Inferior parietal cortex (tissue), 1 donor: Measurements from ENCODE around the gene TBCK.
"Not testable (repeated sequence)": the region's sequence is repeated elsewhere in the genome, so short reads cannot be mapped to it uniquely, and the experiment has no call there.

ENCODE experiments used
- DNase-seq: peaks from one replicate; pipeline ENCODE4 v3.0.0-alpha.2; 2016; ENCODE audit errors: extremely low spot score

The TBCK gene

DNA sequence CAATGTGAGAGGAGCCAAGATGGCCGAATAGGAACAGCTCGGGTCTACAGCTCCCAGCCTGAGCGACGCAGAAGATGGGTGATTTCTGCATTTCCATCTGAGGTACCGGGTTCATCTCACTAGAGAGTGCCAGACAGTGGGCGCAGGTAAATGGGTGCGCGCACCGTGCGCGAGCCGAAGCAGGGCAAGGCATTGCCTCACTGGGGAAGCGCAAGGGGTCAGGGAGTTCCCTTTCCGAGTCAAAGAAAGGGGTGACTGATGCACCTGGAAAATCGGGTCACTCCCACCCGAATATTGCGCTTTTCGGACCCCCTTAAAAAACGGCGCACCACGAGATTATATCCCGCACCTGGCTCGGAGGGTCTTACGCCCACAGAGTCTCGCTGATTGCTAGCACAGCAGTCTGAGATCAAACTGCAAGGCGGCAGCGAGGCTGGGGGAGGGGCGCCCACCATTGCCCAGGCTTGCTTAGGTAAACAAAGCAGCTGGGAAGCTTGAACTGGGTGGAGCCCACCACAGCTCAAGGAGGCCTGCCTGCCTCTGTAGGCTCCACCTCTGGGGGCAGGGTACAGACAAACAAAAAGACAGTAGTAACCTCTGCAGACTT is 196.0 kb downstream of the TBCK start:
- not testable (repeated sequence) for DNase-seq

DNA sequence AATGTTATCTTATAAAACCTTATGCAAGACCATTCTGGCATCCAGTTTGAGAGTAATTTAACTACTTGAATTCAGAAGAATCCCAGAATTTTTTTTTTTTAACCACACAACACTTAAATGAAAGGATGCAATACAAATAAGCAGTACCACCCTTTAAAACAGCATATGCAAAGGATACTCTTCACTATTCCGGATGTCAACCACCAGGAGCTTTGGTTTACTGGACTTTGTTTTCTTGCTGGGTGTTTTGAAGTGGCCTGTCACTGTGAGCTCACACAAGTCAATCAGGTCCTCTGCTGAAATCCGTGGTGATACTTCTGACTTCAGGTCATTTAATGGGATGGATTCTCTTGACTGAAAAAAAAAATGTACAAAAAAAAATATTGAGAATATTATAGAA is 200.0 kb downstream of the TBCK start:
- no peak for DNase-seq

DNA sequence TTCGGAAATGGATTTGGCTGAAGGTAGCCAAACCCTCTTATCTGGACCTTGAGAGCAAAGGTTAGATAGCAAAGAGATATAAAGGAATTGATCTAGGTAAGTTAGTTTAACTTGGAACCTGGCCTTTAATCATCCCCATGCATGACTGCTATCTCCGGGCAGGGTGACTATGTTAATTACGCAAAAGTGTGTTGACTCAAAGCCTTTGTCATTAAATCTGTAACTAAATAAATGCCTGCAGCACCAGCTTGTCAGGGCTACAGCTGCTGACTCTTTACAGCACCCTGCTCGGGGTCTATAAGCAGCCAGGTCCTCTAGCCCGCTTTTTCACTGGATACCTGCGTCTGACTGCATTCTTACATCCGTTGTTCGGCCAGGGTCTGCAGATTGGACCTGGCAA is 201.7 kb downstream of the TBCK start:
- no peak for DNase-seq

DNA sequence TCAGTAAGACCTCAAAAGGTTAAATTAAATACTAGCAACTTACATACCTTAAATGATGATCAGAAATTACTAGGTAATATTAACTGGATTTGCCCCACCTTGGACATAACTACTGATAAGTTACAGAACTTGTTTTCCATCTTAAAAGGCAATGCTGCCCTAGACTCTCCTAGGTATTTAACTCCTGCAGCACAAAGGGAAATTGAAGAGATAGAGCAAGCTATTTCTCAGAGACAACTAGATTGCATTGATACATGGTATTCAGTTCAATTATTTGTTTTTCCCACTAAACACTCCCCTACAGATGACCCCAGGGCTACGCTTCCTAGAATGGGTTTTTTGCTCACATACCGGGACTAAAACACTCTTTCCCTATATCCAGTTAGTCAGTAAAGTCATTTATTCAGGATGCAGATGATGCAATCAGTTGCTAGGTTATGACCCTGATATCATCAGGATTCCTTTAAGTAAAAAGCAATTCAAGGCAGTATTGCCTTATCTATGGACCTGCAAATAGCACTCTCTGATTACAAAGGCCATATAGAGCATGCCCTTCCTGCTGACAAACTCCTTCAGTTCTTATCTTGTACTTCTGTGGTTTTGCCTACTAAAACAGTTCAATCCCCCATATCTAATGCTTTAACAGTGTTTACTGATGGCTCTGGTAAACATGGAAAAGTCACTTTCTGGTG is 204.1 kb downstream of the TBCK start:
- DNase-seq = not testable (repeated sequence)

DNA sequence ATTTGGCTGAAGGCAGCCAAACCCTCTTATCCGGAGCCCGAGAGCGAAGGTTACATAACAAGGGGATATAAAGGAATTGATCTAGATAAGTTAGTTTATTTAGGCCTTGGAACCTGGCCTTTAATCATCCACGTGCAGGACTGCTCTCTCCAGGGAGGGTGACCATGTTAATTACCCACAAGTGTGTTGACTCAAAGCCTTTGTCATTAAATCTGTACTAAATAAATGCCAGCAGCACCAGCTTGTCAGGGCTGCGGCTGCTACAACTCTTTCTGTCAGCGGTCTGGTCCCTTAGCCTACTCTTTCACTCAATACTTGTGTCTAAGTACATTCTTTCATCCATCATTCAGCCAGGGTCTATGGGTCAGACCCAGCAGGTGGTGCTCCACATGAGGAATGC is 206.1 kb downstream of the TBCK start:
- no peak for DNase-seq

DNA sequence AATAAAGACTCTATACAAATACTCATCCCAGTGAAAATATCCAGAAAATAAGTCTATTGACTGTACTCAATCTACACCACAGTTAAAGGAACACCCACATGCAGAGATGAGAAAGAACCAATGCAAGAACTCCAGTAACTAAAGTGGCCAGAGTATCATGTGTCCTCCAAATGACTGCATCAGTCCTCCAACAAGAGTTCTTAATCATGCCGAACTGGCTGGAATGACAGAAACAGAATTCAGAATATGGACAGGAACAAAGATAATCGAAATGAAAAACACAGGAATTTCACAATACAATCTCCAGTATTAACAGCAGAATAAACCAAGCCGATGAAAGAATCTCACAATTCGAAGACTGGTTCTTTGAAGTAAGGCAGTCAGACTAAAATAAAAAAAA is 210.3 kb downstream of the TBCK start:
- no peak for DNase-seq

DNA sequence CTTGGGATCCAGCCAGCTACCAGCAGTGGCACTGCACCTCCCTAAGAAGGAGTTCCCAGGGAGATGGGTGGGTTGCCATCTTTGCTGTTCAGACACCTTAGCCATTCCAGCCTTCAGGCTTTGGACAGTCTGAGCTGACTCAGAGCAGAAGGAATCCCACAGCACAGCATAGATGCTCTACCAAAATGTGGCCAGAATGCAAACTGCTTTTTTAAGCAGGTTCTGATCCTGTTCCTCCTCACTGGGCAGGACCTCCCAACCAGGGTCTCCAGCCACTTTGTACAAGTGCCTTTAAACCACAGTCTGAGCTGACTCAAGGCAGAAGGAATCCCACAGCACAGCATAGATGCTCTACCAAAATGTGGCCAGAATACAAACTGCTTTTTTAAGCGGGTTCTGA is 211.7 kb downstream of the TBCK start:
- no peak for DNase-seq

DNA sequence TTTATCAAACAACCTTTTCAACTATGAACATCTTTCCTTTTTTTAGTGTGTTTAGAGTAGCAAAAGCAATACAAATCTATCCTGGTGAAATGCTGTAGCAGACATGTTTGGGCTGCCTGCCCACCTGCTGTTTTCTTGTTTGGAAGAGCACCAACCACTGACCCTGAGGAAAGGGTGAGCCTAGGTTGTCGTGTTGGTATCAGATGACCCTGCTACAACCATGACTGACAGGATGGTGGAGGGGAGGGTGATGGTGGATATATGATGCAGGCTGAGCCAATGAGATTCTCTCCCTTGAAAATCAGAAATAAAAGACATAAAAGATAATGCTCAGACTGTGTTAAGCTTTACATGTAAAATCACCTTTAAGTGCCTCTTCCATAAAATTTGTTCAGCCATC is 219.6 kb downstream of the TBCK start:
- DNase-seq = no peak

DNA sequence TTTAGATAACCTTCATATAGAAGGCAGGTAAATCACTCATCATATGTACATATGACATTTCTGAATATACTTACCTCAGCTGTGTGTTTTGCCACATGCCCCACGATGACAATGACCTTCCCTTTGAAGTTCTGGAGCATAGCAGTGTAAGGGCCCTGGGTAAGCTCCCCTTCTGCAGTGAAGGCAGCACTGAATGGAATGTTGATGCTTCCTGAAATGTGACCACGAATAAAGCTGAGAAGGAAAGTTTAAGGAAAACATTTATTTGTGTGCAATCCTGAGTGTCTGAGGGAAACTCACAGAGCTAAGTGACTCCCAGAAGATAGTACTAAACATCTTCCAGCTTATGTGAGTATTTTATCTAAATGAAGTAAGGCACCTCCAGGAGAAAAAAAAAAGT is 220.6 kb downstream of the TBCK start:
- no peak for DNase-seq

DNA sequence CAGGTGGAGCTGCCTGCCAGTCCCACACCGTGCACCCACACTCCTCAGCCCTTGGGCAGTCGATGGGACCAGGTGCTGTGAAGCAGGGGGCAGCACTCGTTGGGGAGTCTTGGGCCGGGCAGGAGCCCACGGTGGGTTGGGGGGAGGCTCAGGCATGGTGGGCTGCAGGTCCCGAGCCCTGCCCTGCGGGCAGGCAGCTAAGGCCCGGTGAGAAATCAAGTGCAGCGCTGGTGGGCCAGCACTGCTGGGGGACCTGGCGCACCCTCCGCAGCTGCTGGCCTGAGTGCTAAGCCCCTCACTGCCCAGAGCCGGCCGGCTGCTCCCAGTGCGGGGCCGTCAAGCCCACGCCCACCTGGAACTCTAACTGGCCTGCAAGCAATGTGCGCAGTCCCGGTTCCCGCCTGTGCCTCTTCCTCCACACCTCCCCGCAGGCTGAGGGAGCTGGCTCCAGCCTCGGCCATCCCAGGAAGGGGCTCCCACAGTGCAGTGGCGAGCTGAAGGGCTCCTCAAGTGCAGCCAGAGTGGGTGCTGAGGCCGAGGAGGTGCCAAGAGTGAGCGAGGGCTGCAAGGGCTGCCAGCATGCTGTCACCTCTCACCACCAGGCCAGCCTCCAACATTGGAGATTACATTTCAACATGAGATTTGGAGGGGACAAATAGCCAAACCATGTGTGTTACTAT is 223.5 kb downstream of the TBCK start:
- DNase-seq = no peak

DNA sequence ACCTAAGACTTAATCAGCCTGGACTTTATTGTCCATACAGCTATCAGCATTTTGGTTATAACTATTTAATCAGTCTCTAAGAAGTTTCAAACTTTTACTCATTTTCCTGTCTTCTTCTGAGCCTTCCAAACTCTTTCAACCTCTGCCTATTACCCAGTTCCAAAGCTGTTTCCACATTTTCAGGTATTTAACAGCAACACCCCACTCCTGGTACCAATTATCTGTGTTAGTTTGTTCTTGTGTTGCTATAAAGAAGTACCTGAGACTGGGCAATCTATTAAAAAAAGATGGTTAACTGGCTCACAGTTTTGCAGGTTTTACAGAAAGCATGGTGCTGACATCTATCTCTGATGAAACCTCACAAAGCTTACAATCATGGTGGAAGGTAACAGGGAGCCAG is 225.2 kb downstream of the TBCK start:
- no peak for DNase-seq

DNA sequence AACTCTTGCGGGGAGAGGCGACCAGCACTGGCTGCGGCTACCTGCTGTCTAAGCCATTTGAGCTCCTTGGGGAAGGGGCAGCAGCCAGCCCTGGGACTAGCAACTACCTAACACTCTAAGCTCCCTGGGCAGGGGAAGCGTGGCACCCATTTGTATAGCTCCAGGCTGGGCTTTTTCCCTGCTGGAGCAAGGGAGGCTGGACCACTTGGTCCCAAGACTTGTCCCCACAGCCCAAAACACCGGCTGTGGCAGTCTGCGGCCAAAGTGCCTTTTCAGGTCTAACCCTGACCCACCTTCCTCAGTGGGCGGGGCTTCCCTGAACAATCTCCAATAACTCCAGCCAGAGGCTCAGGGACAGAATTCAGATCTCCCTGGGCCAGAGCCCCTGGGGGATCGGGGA is 232.9 kb downstream of the TBCK start:
- DNase-seq = no peak

DNA sequence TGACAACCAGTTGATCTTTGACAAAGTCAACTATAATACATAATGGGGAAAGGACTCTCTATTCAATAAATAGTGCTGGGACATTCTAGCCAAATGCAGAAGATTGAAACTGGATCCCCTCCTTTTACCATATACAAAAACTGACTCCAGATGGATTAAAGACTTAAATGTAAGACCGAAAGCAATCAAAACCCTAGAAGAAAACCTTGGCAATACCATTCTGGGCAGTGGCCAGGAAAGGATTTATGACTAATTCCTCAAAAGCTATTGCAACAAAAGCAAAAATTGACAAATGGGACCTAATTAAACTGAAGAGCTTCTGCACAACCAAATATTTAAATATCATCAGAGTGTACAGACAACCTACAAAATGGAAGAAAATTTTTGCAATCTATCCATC is 235.6 kb downstream of the TBCK start:
- DNase-seq = no peak

DNA sequence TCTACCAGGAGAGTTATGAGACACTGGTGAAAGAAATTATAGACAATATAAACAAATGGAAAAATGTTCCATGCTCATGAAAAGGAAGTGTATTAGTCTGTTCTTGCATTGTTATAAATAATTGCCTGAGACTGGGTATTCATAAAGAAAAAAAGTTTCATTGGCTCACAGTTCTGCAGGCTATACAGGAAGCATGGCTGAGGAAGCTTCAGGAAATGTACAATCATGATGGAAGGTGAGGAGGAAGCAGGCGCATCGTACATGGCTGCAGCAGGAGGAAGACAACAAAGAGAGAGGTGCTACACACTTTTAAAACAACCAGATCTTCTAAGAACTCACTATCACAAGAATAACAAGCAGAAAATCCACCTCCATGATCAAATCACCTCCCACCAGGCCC is 236.4 kb downstream of the TBCK start:
- DNase-seq = no peak

DNA sequence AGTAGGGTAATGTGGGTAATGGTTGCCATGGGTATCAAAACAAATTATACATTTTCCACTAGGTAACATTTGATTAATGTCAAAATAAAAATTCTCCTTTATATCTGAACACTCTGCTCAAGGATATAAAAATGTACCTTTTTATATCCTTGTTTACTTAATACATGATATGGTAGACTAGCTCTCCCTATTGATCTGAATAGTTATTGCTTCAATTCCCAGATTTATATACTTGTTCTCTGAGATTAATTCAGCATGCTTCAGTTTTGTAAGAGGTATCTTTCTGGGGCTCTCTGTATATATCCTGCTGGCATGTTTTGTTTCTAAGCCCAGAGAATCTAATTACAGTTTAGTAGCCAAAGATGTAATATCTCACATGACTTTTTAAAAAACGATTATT is 251.0 kb downstream of the TBCK start:
- DNase-seq = no peak

DNA sequence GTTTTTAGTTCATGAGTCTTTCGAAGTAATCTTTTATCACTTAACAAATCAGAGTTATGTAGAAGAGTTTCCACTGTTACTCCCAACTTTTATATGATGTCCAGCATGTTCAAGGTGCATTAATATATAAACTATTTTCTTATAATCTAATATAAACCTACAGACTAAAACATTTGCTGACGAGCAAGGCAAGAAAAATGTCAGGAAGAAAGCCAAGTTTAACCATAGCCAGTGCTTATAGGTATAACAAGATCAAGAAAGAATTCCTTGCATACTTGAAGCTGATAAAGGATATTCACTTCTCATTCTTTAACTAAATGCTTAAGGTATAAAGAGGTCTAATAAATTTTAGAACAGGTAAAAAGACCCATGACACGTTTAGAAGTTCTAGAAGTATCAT is 253.0 kb downstream of the TBCK start:
- no peak for DNase-seq

DNA sequence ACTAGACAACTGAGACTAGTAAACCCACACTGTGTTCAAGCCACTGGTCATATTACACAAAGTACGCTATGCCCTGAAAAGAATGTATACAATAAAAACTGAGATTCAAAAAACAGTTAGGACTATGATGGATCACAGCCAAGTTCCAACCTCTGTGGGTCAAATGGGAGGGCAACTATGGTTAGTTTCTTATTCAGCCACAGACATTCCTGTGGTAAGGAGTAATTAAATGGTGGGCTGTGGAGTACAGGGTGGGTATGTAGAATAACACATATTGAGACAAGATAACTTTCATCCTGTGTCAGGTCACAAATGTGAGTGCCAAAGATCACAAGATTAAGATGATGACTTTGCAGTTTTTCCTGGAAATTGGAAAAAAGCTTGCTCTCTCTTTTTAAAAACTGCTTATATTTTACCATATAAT is 253.5 kb downstream of the TBCK start:
- no peak for DNase-seq

DNA sequence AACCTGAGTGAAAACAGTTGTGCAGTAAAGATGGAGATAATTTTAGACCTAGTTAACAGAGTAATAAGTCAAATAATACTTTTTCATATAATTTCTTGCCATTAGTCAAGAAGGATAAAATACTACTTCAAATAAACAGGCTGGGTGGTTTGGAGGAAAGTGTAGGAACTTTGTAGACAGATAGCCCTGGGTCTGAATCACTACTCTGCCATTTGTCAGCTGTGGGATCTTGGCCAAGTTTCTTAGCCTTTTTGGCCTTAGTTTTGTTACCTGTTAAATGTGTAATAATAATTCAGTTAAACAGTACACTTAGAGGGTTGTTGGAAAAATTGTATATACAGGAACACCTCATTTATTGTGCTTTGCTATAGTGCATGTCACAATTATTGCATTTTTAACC is 257.1 kb downstream of the TBCK start:
- no peak for DNase-seq

DNA sequence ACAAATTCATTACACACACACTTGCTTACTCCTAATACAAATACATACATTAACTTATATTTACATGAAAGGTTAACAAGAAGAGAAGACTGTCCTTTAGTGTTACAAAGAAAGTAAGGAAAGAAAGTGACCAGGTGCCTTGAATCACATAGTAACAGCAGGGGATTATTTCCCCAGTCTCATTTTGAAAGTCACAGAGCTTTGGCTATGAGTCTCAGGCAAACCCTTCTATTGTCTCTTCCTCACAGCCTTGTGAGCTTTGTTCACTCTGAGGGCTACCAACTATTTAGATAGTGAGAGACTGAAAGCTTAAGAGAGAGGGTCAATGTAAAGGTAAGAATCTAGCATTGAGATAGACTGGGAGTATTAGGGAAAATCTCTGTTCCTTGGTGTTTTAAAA is 259.1 kb downstream of the TBCK start:
- no peak for DNase-seq

DNA sequence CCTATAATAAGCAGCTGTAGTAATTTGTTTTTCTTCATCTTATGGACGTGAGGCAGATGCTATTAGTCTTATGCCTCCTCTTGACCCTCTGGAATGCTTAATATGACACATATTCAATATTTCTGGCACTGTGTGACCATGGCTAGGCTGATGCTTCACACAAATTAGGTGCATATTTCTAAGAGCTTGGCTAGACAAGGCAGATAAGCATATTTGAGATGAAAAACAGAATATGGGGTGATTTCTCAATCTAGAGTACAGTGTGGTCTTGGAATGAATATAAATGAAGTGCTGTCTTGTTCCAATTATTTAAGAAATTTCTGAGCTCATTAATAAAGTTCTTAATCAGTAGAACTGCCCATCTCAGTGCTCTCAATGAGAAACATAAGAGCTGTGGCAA is 264.5 kb downstream of the TBCK start:
- no peak for DNase-seq

DNA sequence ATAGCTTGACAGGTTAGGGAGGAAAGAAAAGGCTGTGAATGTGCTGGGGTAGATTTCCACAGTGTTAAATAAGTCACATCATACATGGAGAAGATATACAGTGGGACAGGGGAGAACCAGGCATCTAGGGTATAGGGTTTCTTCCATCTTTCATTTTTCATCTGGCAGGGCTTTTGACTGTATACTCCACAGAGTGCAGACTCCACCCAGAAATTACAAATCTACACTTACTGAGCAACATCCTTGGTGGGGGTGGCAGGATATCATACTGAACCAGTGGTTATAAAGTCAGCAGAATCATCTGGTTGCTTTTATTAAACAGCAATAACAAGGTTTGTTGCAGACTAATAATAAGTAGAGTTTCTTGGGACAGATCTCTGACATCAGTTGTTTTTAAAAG is 266.5 kb downstream of the TBCK start:
- DNase-seq = no peak

DNA sequence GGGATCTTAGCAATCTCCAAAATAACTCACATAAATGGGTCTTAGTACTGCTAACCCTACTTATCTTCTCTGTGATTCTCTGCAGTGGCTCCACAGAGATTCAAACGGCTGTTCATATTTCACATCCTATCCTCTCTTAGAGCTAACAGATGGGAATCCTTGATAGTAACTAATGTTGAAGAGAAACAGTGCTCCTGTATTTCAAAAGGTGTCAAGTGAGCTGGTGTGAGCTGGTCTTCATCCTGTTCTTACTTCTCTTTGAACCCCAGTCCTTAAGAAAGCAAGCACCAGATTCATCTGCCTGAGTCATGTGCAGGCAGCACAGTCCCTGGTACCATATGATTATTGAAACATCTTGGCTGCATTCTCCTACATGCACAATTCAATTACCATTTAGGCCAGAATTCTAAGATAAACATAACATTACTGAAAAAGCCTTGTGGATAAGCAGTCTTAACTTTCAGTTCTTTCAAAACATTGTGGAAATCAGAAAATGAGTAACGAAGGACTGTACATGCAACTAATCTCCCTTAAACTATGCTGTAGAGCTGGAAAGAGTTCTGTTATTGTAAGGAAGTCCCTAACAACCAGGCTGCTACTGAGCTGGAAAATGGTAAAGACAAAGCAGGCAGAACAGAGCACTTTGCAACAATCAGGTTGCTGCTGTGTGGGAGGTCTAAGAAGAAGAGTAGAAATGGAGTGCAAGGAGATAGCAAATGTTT is 267.6 kb downstream of the TBCK start:
- DNase-seq = peak; percentile 32

DNA sequence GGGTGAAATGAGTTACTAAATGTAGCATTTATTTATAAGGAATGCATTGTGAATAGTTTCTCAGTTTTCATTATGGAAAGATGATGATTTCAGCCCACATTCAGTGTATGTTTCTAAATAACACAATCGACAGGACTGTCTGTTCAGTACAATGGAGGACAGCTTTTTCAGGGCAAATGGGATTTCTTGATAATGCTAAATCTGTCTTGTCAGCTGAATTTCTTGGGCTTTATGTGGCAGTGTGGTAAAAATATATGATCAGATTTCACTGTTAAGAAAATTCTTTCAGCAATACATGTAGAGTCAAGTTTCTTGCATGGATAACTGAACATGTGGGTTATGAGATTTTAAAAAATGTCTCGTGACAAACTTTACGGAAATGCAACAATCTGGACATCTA is 269.9 kb downstream of the TBCK start:
- DNase-seq = no peak
